HEK293T (cell line): ENCODE measurements around the gene DLK1.

Experiments
- CTCF ChIA-PET: fragments of 350-600 bp; formaldehyde crosslinking; extraction: SDS; loops from one replicate; lab custom pipeline; 2021; ENCODE audit warnings: antibody characterized with exemption, inconsistent platforms; lab: Yijun Ruan, JAX
- POLR2A ChIA-PET: fragments of 350-600 bp; formaldehyde crosslinking; extraction: SDS; loops from one replicate; lab custom pipeline; 2020; ENCODE audit warnings: antibody characterized with exemption, inconsistent platforms; lab: Yijun Ruan, JAX
- DNase-seq: peaks from one replicate; pipeline ENCODE4 v3.0.0; 2012; ENCODE audit warnings: mixed read lengths; ENCODE audit errors: extremely low spot score
- ARNT ChIP-seq: fragments of 450-650 bp; IDR thresholded peaks from 2 replicates; pipeline ENCODE4 v1.6.1; 2017; ENCODE audit warnings: mild to moderate bottlenecking
- BHLHE40 ChIP-seq: fragments of 450-650 bp; IDR thresholded peaks from 2 replicates; pipeline ENCODE4 v1.6.1; 2016; ENCODE audit warnings: mild to moderate bottlenecking, moderate library complexity, borderline replicate concordance
- CTBP1 ChIP-seq: fragments of 450-650 bp; IDR thresholded peaks from 2 replicates; pipeline ENCODE4 v1.6.1; 2016; ENCODE audit warnings: borderline replicate concordance
- ELF4 ChIP-seq: fragments of 450-650 bp; IDR thresholded peaks from 2 replicates; pipeline ENCODE4 v1.6.1; 2017; ENCODE audit warnings: antibody characterized with exemption
- FOXA1 ChIP-seq: fragments of 450-650 bp; IDR thresholded peaks from 2 replicates; pipeline ENCODE4 v1.6.1; 2016; ENCODE audit warnings: mild to moderate bottlenecking
- FOXK2 ChIP-seq: fragments of 450-650 bp; IDR thresholded peaks from 2 replicates; pipeline ENCODE4 v1.6.1; 2016; ENCODE audit warnings: mild to moderate bottlenecking
- FOXM1 ChIP-seq: fragments of 450-650 bp; IDR thresholded peaks from 2 replicates; pipeline ENCODE4 v1.6.1; 2017; ENCODE audit warnings: mild to moderate bottlenecking, borderline replicate concordance
- HDGF ChIP-seq: fragments of 450-650 bp; IDR thresholded peaks from 2 replicates; pipeline ENCODE4 v1.6.1; 2017; ENCODE audit warnings: antibody characterized with exemption, borderline replicate concordance
- L3MBTL2 ChIP-seq: fragments of 450-650 bp; conservative IDR thresholded peaks from 2 replicates; pipeline ENCODE4 v1.6.1; 2016; ENCODE audit warnings: mild to moderate bottlenecking
- LEF1 ChIP-seq: fragments of 450-650 bp; IDR thresholded peaks from 2 replicates; pipeline ENCODE4 v1.6.1; 2017; ENCODE audit warnings: mild to moderate bottlenecking, borderline replicate concordance
- NFRKB ChIP-seq: fragments of 450-650 bp; IDR thresholded peaks from 2 replicates; pipeline ENCODE4 v1.6.1; 2016; ENCODE audit warnings: mild to moderate bottlenecking, moderate library complexity
- PKNOX1 ChIP-seq: fragments of 450-650 bp; IDR thresholded peaks from 2 replicates; pipeline ENCODE4 v1.6.1; 2016
- SP1 ChIP-seq: fragments of 450-650 bp; IDR thresholded peaks from 2 replicates; pipeline ENCODE4 v1.6.1; 2017
- SUZ12 ChIP-seq: fragments of 450-650 bp; IDR thresholded peaks from 2 replicates; pipeline ENCODE4 v1.6.1; 2016; ENCODE audit warnings: mild to moderate bottlenecking
- TARDBP ChIP-seq: fragments of 450-650 bp; IDR thresholded peaks from 2 replicates; pipeline ENCODE4 v1.6.1; 2016
- ZNF384 ChIP-seq: fragments of 450-650 bp; IDR thresholded peaks from 2 replicates; pipeline ENCODE4 v1.6.1; 2016

The DLK1 gene

GRCh38 chr14:100726550-100727085 is at the start of gene DLK1:
TSS of gene DLK1 (plus strand) at chr14:100726892. CDS start at chr14:100727069, 177 bp downstream.
- no peak for DNase-seq
- ChIA-PET CTCF (no interaction called here), POLR2A (no interaction called here)
- no peak for TF ChIP-seq FOXK2
- TF ChIP-seq SUZ12: no peak
- TF ChIP-seq BHLHE40: no peak
- TF ChIP-seq TARDBP: no peak
- no peak for TF ChIP-seq FOXM1
- no peak for TF ChIP-seq CTBP1
- no peak for TF ChIP-seq PKNOX1
- no peak for TF ChIP-seq HDGF

- POLR2A ChIA-PET: no interaction called here
Measured at GRCh38 chr14:100677152-100677551, 49.5 kb upstream of the DLK1 start.

GRCh38 chr14:100677554-100678468 is 48.9 kb upstream of the DLK1 start:
- POLR2A ChIA-PET: no interaction called here
- CTCF ChIA-PET: interaction anchor here (0.6 kb wide), 1 partner anchor 112 kb away, joined by 3 read pairs; no protein-coding TSS in a partner anchor
- peak; percentile 50 for DNase-seq
- TF ChIP-seq HDGF (no peak), BHLHE40 (no peak), TARDBP (no peak), NFRKB (no peak), FOXK2 (no peak), FOXA1 (no peak), ELF4 (no peak), ZNF384 (no peak), SP1 (no peak), FOXM1 (no peak), ARNT (no peak), LEF1 (no peak), CTBP1 (no peak)

More at GRCh38 chr14:100677152-100677551, 49.5 kb upstream of the DLK1 start:
- TF ChIP-seq SUZ12 (no peak), CTBP1 (no peak), ELF4 (no peak), SP1 (no peak), FOXK2 (no peak), L3MBTL2 (no peak)
- CTCF ChIA-PET: interaction anchor here (0.6 kb wide), 2 partner anchors 112 to 291 kb away, joined by 3 to 6 read pairs; no protein-coding TSS in a partner anchor
- no peak for DNase-seq

- ChIA-PET CTCF (no interaction called here), POLR2A (no interaction called here)
Measured at GRCh38 chr14:100678469-100678828, 48.2 kb upstream of the DLK1 start.

GRCh38 chr14:100679153-100679552 is 47.5 kb upstream of the DLK1 start:
- CTCF ChIA-PET: no interaction called here
- TF ChIP-seq HDGF (no peak), BHLHE40 (no peak), LEF1 (no peak), ELF4 (no peak), ZNF384 (no peak), FOXA1 (no peak), TARDBP (no peak), CTBP1 (no peak), PKNOX1 (no peak), L3MBTL2 (no peak), FOXK2 (no peak), NFRKB (no peak), ARNT (no peak), SP1 (no peak), FOXM1 (no peak), SUZ12 (no peak)
- DNase-seq: no peak
- POLR2A ChIA-PET: no interaction called here

More at GRCh38 chr14:100678469-100678828, 48.2 kb upstream of the DLK1 start:
- no peak for DNase-seq
- TF ChIP-seq SUZ12: no peak
- TF ChIP-seq FOXM1: no peak
- no peak for TF ChIP-seq PKNOX1
- no peak for TF ChIP-seq ARNT
- TF ChIP-seq TARDBP: no peak
- TF ChIP-seq FOXK2: no peak
- no peak for TF ChIP-seq FOXA1
- TF ChIP-seq SP1: no peak
- TF ChIP-seq ZNF384: no peak
- TF ChIP-seq LEF1: no peak
- TF ChIP-seq ELF4: no peak
- TF ChIP-seq CTBP1: no peak
- no peak for TF ChIP-seq L3MBTL2
- no peak for TF ChIP-seq NFRKB
- TF ChIP-seq HDGF: no peak
- TF ChIP-seq BHLHE40: no peak
